ENCODE data around the gene ITGB3BP. TPM values are rescaled to one million over a fixed set of nuclear protein-coding genes. Genes with fewer than 3 reads are reported as not detected.

The ITGB3BP gene
- total RNA-seq, 1 donor from 2014 or later, result 12.7 TPM

GRCh38 chr1:63559357-63559756, 36.3 kb upstream of the ITGB3BP start:
- no peaks in the 10 kb centered on the region for H3K27me3 Mint-ChIP-seq (ENCODE audit: low read depth)
- peaks cover 3% of the 10 kb centered on the region for H3K36me3 Mint-ChIP-seq (ENCODE audit: low read depth)
- peaks cover 2% of the 10 kb centered on the region for H3K9me3 Mint-ChIP-seq (ENCODE audit: low read depth)
- DNase-seq (ENCODE audit: low spot score), result no peak
- H3K4me1 Mint-ChIP-seq (ENCODE audit: low read depth), result peaks cover 5% of the 10 kb centered on the region
- no peak for TF ChIP-seq CTCF (IDR thresholded peaks at IDR 0.05)
- no peak overlapping the region for H3K4me3 Mint-ChIP-seq (ENCODE audit: unreplicated experiment)
- H3K27ac Mint-ChIP-seq (ENCODE audit: unreplicated experiment), result no peak overlapping the region

DNA sequence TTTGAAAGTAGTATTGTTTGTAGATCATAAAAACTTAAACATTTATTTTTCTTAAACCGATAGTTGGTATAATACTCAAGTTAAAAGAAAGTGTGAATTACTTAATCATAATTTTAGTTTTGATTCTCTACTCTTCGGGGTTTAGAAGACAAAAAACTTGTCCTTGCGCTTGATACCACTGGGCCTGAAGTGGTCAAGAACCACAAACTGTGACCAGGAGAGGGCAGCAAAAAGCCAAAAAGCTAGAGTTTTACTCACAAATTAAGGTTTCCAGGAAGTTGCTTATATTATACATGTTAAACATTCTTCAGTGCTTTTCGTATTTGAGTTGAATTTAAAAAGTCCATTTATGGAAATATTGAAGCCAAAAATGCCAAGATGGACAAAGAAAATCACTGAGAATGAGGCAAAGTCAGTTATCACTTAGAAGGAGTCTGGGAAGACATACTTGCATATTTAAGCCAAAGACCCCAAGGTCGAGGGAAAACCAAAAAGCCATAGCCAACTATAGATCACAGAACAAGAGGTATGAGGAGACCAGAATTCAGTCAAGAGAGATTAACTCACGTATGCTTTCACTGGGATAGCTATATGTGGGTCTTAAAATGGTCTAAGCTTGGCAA, 34.5 kb upstream of the ITGB3BP start:
- Mint-ChIP-seq H3K4me3 (ENCODE audit: unreplicated experiment) (no peak overlapping the region), H3K9me3 (ENCODE audit: low read depth) (no peaks in the 10 kb centered on the region), H3K36me3 (ENCODE audit: low read depth) (peaks cover 2% of the 10 kb centered on the region), H3K27me3 (ENCODE audit: low read depth) (no peaks in the 10 kb centered on the region), H3K4me1 (ENCODE audit: low read depth) (peaks cover 5% of the 10 kb centered on the region), H3K27ac (ENCODE audit: unreplicated experiment) (no peak overlapping the region)
- no peak for DNase-seq (ENCODE audit: low spot score)
- peak; percentile 83 for TF ChIP-seq CTCF (IDR thresholded peaks at IDR 0.05)

GRCh38 chr1:63555480-63555879, 32.5 kb upstream of the ITGB3BP start:
- TF ChIP-seq CTCF (IDR thresholded peaks at IDR 0.05), result no peak
- Mint-ChIP-seq H3K36me3 (ENCODE audit: low read depth) (no peaks in the 10 kb centered on the region), H3K27ac (ENCODE audit: unreplicated experiment) (no peak overlapping the region), H3K27me3 (ENCODE audit: low read depth) (no peaks in the 10 kb centered on the region), H3K9me3 (ENCODE audit: low read depth) (no peaks in the 10 kb centered on the region), H3K4me3 (ENCODE audit: unreplicated experiment) (no peak overlapping the region), H3K4me1 (ENCODE audit: low read depth) (peaks cover 5% of the 10 kb centered on the region)
- DNase-seq (ENCODE audit: low spot score), result no peak

GRCh38 chr1:63548877-63549276, 25.9 kb upstream of the ITGB3BP start:
- no peak for TF ChIP-seq CTCF (IDR thresholded peaks at IDR 0.05)
- no peak overlapping the region for H3K4me3 Mint-ChIP-seq (ENCODE audit: unreplicated experiment)
- no peaks in the 10 kb centered on the region for H3K27me3 Mint-ChIP-seq (ENCODE audit: low read depth)
- H3K27ac Mint-ChIP-seq (ENCODE audit: unreplicated experiment), result no peak overlapping the region
- H3K4me1 Mint-ChIP-seq (ENCODE audit: low read depth), result no peaks in the 10 kb centered on the region
- peaks cover 4% of the 10 kb centered on the region for H3K36me3 Mint-ChIP-seq (ENCODE audit: low read depth)
- no peak for DNase-seq (ENCODE audit: low spot score)
- no peaks in the 10 kb centered on the region for H3K9me3 Mint-ChIP-seq (ENCODE audit: low read depth)

DNA sequence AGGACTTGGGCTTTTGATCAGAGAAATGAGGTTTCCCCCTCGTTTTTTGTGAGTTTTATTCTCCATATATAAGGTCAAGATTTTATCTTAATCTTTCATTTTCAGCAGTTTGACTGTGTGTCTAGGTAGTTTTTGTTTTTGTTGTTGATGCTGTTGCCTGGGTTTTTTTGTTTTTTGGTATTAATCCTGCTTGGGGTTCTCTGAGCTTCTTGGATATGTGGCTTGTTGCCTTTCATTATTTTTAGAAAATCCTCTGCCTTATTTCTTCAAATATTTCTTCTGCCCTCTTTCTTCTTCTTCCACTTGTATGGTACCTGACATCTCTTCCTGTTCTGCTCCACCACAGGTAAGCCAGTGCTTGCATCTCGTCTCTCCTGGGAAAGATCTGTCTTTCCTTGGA, 25.3 kb upstream of the ITGB3BP start:
- DNase-seq (ENCODE audit: low spot score), result no peak
- Mint-ChIP-seq H3K36me3 (ENCODE audit: low read depth) (peaks cover 4% of the 10 kb centered on the region), H3K4me3 (ENCODE audit: unreplicated experiment) (no peak overlapping the region), H3K4me1 (ENCODE audit: low read depth) (no peaks in the 10 kb centered on the region), H3K27ac (ENCODE audit: unreplicated experiment) (no peak overlapping the region), H3K27me3 (ENCODE audit: low read depth) (no peaks in the 10 kb centered on the region), H3K9me3 (ENCODE audit: low read depth) (no peaks in the 10 kb centered on the region)
- TF ChIP-seq CTCF (IDR thresholded peaks at IDR 0.05), result no peak
